GM18505 (cell line): Measurements from ENCODE around the gene ARPP21.
A peak's percentile ranks its signal among the peaks of the same experiment; 100 is the strongest.
"Not testable (repeated sequence)": the region's sequence is repeated elsewhere in the genome, so short reads cannot be mapped to it uniquely, and the experiment has no call there.

Experiments
- ATAC-seq: cut with Tn5 transposase; IDR thresholded peaks from one replicate; pipeline ENCODE4 v1.9.1; 2021; ENCODE audit not compliant: unreplicated experiment
- POLR2A ChIP-seq: IDR thresholded peaks from 4 replicates; pipeline ENCODE4 v1.6.1; 2011; ENCODE audit warnings: borderline replicate concordance; ENCODE audit not compliant: insufficient read depth, insufficient read length; ENCODE audit errors: extremely low read depth

Gene ARPP21

GRCh38 chr3:35639254-35640186 is at the start of gene ARPP21:
Gene ARPP21, plus strand, starts transcription at chr3:35639525. Its CDS starts 42,227 bp downstream, at chr3:35681752.
- no peak for TF ChIP-seq POLR2A
- peak; percentile 44 for ATAC-seq

DNA sequence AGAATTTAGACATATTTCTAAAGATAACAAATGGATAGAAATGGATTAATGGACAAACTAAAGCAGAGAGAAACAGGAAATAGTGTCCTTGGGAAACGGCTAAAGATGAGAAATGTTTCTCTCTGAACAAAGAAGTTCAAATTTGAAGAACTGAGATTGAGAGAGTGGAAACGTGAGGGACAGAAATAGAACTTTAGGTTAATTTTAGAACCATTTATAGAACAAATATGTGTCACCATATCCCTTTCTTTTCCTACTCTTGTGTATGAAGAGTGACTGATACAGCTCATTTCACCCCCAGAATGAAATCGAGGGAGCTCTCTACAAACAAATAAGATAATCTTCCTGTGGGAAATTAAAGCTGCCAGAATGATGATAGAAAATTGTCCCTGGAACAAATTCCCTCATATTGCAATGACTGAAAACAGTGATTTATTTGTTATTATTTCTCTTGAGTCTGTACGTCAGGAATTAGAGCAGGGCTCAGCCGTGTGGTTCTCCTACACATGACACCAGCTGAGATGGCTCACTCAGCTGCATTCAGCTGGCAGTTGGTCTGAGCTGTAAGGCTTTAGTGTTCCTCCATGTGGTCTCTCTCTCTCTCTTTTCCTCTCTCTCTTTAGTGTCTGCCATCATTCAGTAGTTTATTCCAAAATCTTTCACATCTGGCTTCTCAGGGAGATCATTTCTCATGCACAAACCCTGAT is 46.6 kb upstream of the ARPP21 start:
- ATAC-seq: peak; percentile 73
- no peak for TF ChIP-seq POLR2A

- ATAC-seq: no peak
- no peak for TF ChIP-seq POLR2A
Measured at GRCh38 chr3:35594739-35595138, 44.6 kb upstream of the ARPP21 start.

GRCh38 chr3:35596335-35596995 is 42.9 kb upstream of the ARPP21 start:
- no peak for TF ChIP-seq POLR2A
- no peak for ATAC-seq

GRCh38 chr3:35597490-35597889 is 41.8 kb upstream of the ARPP21 start:
- no peak for TF ChIP-seq POLR2A
- ATAC-seq: no peak

- no peak for TF ChIP-seq POLR2A
- ATAC-seq: no peak
Measured at GRCh38 chr3:35598804-35599203, 40.5 kb upstream of the ARPP21 start.

DNA sequence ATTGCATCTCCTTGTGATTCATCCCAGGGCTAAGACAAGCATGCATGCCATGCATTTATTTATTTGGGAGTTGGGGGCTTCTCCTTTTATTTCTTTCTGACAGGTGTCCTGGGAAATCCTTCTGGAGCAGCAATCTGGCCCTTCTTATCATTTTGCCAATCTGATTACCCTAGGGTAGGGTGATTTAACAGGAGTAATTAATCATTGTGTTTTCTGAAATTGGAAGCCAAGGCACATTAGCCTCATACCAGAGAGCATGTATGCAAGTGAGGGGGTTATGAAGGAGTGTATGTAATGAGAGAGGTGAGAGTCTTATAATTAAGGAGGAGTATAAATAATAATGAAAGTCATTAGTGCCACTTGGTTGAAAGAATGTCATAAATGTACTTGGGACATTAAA is 37.4 kb upstream of the ARPP21 start:
- no peak for TF ChIP-seq POLR2A
- ATAC-seq: no peak

DNA sequence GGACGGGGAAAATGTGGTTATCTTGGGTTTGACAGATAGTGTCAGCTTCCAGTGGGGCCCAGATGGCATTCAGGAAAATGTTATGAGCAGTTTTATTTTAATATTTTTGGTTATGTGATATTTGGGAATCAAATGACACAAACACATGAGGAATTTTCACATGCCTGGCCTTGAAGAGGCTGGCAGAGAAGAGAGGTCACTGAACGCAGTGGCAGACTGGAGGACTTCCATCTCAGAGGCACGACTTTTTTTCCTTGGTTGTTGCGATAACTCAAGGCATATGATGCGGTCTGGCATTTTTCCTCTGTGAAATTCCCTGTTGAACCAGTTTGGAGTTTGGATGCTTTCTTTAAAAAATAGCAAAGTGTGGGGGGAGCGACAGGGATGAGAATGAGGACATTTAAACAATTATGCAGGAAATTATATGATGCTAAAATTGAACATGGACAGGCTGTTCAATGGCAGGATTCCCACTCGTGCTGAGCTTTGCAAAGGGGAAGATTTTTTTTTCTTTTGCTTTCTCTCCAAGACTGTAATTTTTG is 36.9 kb upstream of the ARPP21 start:
- TF ChIP-seq POLR2A: no peak
- ATAC-seq: no peak

DNA sequence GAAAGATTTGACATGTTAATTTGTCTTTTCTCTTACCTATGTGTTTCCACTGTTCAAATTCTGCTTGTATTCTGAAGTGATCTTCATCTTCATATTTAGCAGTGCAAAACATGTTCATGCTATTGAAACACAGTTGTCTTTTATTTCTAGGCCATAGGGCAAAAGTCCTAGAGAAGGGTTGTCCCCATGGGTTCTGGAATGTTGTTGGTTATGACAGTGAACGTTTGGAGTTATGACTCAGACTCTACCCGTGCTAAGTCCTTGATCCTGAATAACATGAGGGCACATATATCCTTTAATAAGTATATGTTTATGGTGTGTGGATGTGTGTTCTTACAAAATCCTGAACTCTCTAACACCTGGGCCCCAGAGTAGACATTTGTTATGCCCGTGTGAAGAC is 23.0 kb upstream of the ARPP21 start:
- ATAC-seq: no peak

GRCh38 chr3:35617370-35617769 is 22.0 kb upstream of the ARPP21 start:
- peak; percentile 71 for ATAC-seq
- no peak for TF ChIP-seq POLR2A

More for the DNA sequence above, 23.0 kb upstream of the ARPP21 start:
- no peak for TF ChIP-seq POLR2A

- not testable (repeated sequence) for ATAC-seq
Measured at GRCh38 chr3:35620238-35620637, 19.1 kb upstream of the ARPP21 start.

DNA sequence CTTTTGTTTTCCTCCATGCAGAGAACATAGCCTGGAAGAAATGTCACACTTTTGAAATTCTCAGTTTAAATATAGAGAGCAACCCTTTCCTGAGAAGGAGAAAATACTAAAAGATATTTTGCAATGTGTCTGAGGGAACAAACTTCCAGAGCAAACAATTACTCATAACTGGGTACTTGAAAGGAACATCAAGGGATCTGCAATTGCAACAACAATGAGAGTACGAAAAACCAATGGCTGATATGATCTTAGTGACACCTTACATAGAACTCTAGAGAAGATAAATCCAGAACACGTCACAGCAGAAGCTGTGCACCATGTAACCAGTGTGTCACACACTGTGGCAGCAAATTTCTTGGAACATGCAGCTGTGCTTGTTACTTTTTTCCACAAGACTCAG is 14.6 kb upstream of the ARPP21 start:
- ATAC-seq: no peak
- TF ChIP-seq POLR2A: no peak
